GM12878 (cell line): ENCODE data around the gene LRRC4. TPM values are rescaled to one million over a fixed set of nuclear protein-coding genes. Genes with fewer than 3 reads are reported as not detected.

ENCODE experiments used
- ATAC-seq: fragments of 200-7000 bp; cut with Tn5 transposase; 3 replicates; pipeline ENCODE4 v1.9.1; 2020; ENCODE audit warnings: mild to moderate bottlenecking, moderate library complexity
- BruUV-seq: library from RNA; stranded (reverse); fragments of 400-500 nt; replicated peaks from 2 replicates; lab custom pipeline; 2021; lab: Mats Ljungman, UMichigan
- CTCF ChIA-PET: fragments of 300-600 bp; sonication (Branson Sonifier 250); formaldehyde crosslinking; extraction: SDS; loops from one replicate; lab custom pipeline; 2021; ENCODE audit warnings: inconsistent platforms; lab: Yijun Ruan, JAX
- POLR2A ChIA-PET: fragments of 350-600 bp; formaldehyde crosslinking; extraction: SDS; loops from one replicate; lab custom pipeline; 2021; ENCODE audit warnings: inconsistent platforms; lab: Charles Lee
- RAD21 ChIA-PET: fragments of 300-600 bp; sonication (Branson Sonifier 250); formaldehyde crosslinking; loops from one replicate; lab custom pipeline; 2023; ENCODE audit warnings: antibody characterized with exemption; ENCODE audit not compliant: unreplicated experiment; lab: Charles Lee
- SMC1A ChIA-PET: fragments of 300-600 bp; sonication (Branson Sonifier 250); formaldehyde crosslinking; loops from one replicate; lab custom pipeline; 2023; ENCODE audit not compliant: unreplicated experiment, uncharacterized antibody; lab: Charles Lee
- DNase-seq: peaks from one replicate; pipeline ENCODE4 v3.0.0-alpha.2; 2011; ENCODE audit warnings: low read depth, low spot score
- FAIRE-seq: peaks from 3 replicates; lab custom pipeline; 2011; peaks lifted over from hg19 to GRCh38; lab: Jason Lieb, UNC
- H2AFZ ChIP-seq: 2 replicates; pipeline ENCODE4 v1.6.0; 2011; ENCODE audit warnings: low read depth, low read length, control low read depth; ENCODE audit not compliant: control insufficient read depth
- H3K27ac ChIP-seq: 2 replicates; pipeline ENCODE4 v1.5.1; 2011; ENCODE audit warnings: control low read depth; ENCODE audit not compliant: control insufficient read depth, insufficient read depth
- H3K27me3 ChIP-seq, 2 experiments: replicated peaks in 1 of 2; 2 replicates each; pipeline versions ENCODE4 v1.6.0 to v1.6.1; 2011; ENCODE audit warnings: low read length in 1 of 2; ENCODE audit not compliant: control insufficient read depth in 2 of 2, insufficient read depth in 2 of 2
- H3K36me3 ChIP-seq, 2 experiments: 2 replicates each; pipeline ENCODE4 v1.5.1; 2011; ENCODE audit warnings: low read length in 1 of 2; ENCODE audit not compliant: control insufficient read depth in 2 of 2, insufficient read depth in 2 of 2
- H3K4me1 ChIP-seq: 2 replicates; pipeline ENCODE4 v1.6.1; 2011; ENCODE audit warnings: mild to moderate bottlenecking, low read length, moderate library complexity, mixed read lengths; ENCODE audit not compliant: control insufficient read depth, insufficient read depth
- H3K4me2 ChIP-seq: 2 replicates; pipeline ENCODE4 v1.6.0; 2011; ENCODE audit warnings: control low read depth; ENCODE audit not compliant: control insufficient read depth, insufficient read depth
- H3K4me3 ChIP-seq: fragments of 200-600 bp; sonication (generic); 2 replicates; pipeline ENCODE4 v1.5.1; 2016
- H3K79me2 ChIP-seq: 2 replicates; pipeline ENCODE4 v1.6.0; 2011; ENCODE audit warnings: low read length; ENCODE audit not compliant: control insufficient read depth, insufficient read depth
- H3K9ac ChIP-seq: 2 replicates; pipeline ENCODE4 v1.8.0; 2011; ENCODE audit warnings: low read length, control low read depth, mixed read lengths; ENCODE audit not compliant: control insufficient read depth, insufficient read depth
- H3K9me3 ChIP-seq: replicated peaks from 3 replicates; pipeline ENCODE4 v1.5.1; 2011; ENCODE audit warnings: mild to moderate bottlenecking, low read length; ENCODE audit not compliant: control insufficient read depth, insufficient read depth
- H4K20me1 ChIP-seq: 2 replicates; pipeline ENCODE4 v1.6.0; 2011; ENCODE audit not compliant: control insufficient read depth, insufficient read depth
- ATF2 ChIP-seq: IDR thresholded peaks from 2 replicates; pipeline ENCODE4 v1.6.1; 2012; ENCODE audit warnings: low read length, inconsistent platforms
- BCLAF1 ChIP-seq: fragments of 450-650 bp; IDR thresholded peaks from 2 replicates; pipeline ENCODE4 v1.6.1; 2017; ENCODE audit warnings: antibody characterized with exemption, mild to moderate bottlenecking, moderate library complexity
- CREM ChIP-seq: IDR thresholded peaks from 2 replicates; pipeline ENCODE4 v1.6.1; 2014; ENCODE audit warnings: antibody characterized with exemption, low read depth
- ELK1 ChIP-seq: IDR thresholded peaks from 2 replicates; pipeline ENCODE4 v1.6.1; 2012; ENCODE audit warnings: low read depth, low read length, improper control_type of control experiment
- EP300 ChIP-seq, 2 experiments: fragments of 150-350 bp in 1 of 2; IDR thresholded peaks; 2 replicates each; pipeline ENCODE4 v1.6.1; 2011 to 2012; ENCODE audit warnings: low read depth in 2 of 2, low read length in 2 of 2, borderline replicate concordance in 1 of 2, improper control_type of control experiment in 1 of 2, inconsistent platforms in 1 of 2; ENCODE audit not compliant: control insufficient read depth in 1 of 2
- HDAC6 ChIP-seq: fragments of 200-600 bp; sonication (generic); IDR thresholded peaks from one replicate; pipeline ENCODE4 v1.8.0; 2017; ENCODE audit warnings: antibody characterized with exemption; ENCODE audit not compliant: unreplicated experiment
- IKZF2 ChIP-seq, 2 experiments: fragments of 450-650 bp; IDR thresholded peaks; 2 replicates each; pipeline ENCODE4 v1.6.1; 2017; ENCODE audit warnings: mild to moderate bottlenecking in 2 of 2, moderate library complexity in 2 of 2
- NFIC ChIP-seq: IDR thresholded peaks from 2 replicates; pipeline ENCODE4 v1.6.1; 2012; ENCODE audit warnings: low read depth, mild to moderate bottlenecking, inconsistent platforms, low read length, moderate library complexity
- WRNIP1 ChIP-seq: IDR thresholded peaks from 2 replicates; pipeline ENCODE4 v1.6.1; 2011; ENCODE audit warnings: low read depth, low read length, improper control_type of control experiment, borderline replicate concordance
- ZBTB40 ChIP-seq: fragments of 450-650 bp; IDR thresholded peaks from 2 replicates; pipeline ENCODE4 v1.6.1; 2016; ENCODE audit warnings: mild to moderate bottlenecking, moderate library complexity, borderline replicate concordance
- ZNF207 ChIP-seq: fragments of 450-650 bp; IDR thresholded peaks from 2 replicates; pipeline ENCODE4 v1.6.1; 2014; ENCODE audit warnings: antibody characterized with exemption, mild to moderate bottlenecking, borderline replicate concordance
- WGBS: methylation state at CpG from one replicate; pipeline ENCODE4 v1.1.6; 2016; ENCODE audit warnings: low lambda C conversion rate; ENCODE audit not compliant: insufficient replicate concordance, insufficient coverage; ENCODE audit errors: missing lambda C conversion rate; 5-methylcytosine and 5-hydroxymethylcytosine counted together
- in situ Hi-C: fragments of 300-500 bp; cut with MboI; formaldehyde crosslinking; loops from 9 replicates; pipeline ENCODE4 v1.14.3; 2018; ENCODE audit warnings: mixed read lengths
- intact Hi-C: fragments of 100-400 bp; cut with micrococcal nuclease; formaldehyde crosslinking; loops from one replicate; pipeline ENCODE4 v1.14.2; 2022; ENCODE audit not compliant: unreplicated experiment
- polyA plus RNA-seq, 11 experiments: library from polyadenylated mRNA; depleted of rRNA in 4 of 11; unstranded in 6 of 11; stranded (reverse) in 5 of 11; fragments of >200 nt; fragmentation: Nextera tagmentation in 4 of 11; fragmentation: Illumina TruSeq in 1 of 11; extraction: Ambion mirVana in 4 of 11; extraction: Trizol in 1 of 11; gene quantifications; 1 replicate in 1 of 11; 2 replicates in 10 of 11; pipeline versions ENCODE4 v1.2.1 to v1.2.3, GENCODE V29; 2011 to 2016; ENCODE audit warnings: inconsistent platforms in 2 of 11, missing spikeins in 2 of 11, low read depth in 1 of 11
- total RNA-seq, 4 experiments: library from RNA; depleted of rRNA in 3 of 4; stranded (reverse); fragments of >200 nt in 3 of 4; fragmentation: Illumina TruSeq in 1 of 4; extraction: Trizol in 1 of 4; gene quantifications; 2 replicates each; pipeline versions ENCODE4 v1.2.1 to v1.2.3, GENCODE V29; 2013 to 2021

Gene LRRC4
- total and polyA plus RNA-seq, 10 of the 15 experiments (the other 5 are each of a cell fraction or from before 2014, with no cell fraction given), result 0.06 to 0.85 (median 0.12) TPM; not detected in 4

GRCh38 chr7:128039544-128039953, 8.3 kb upstream of the LRRC4 start:
- H3K27ac ChIP-seq, result no peak overlapping the region
- H4K20me1 ChIP-seq, result peaks cover 26% of the 10 kb centered on the region
- no peak for ATAC-seq
- H3K27me3 ChIP-seq, result no peaks in the 10 kb centered on the region
- in situ Hi-C loops, result no loop called here
- BruUV-seq, result no TSS peak
- H2AFZ ChIP-seq, result no peak overlapping the region
- H3K36me3 ChIP-seq, result peaks cover 4 to 7% of the 10 kb centered on the region in 2 experiments; a peak in 3 of 4 replicates
- H3K9me3 ChIP-seq, result no peaks in the 10 kb centered on the region
- CTCF ChIA-PET, result interaction anchor here (1.3 to 1.5 kb wide), 2 partner anchors 9 to 387 kb away, joined by 3 read pairs; no protein-coding TSS in a partner anchor
- WGBS, result 96% methylated on average over 4 of the region's 4 CpGs
- peaks cover 48% of the 10 kb centered on the region for H3K4me1 ChIP-seq
- POLR2A ChIA-PET, result no interaction called here
- TF ChIP-seq WRNIP1 (no peak), EP300 (IDR thresholded peaks at IDR 0.05; ENCODE audit: borderline replicate concordance in 1 of 2, control insufficient read depth in 1 of 2, low read depth in 2 of 2, low read length in 2 of 2) (no peak), BCLAF1 (no peak), ZNF207 (no peak), HDAC6 (no peak), ZBTB40 (no peak), ELK1 (no peak), CREM (no peak), ATF2 (no peak), NFIC (no peak), IKZF2 (IDR thresholded peaks at IDR 0.05) (no peak)
- intact Hi-C loops, result loop anchor here (5.0 kb wide), 1 partner anchor 168 kb away; no protein-coding TSS in a partner anchor
- no peak for FAIRE-seq
- H3K4me3 ChIP-seq, result no peak overlapping the region
- SMC1A ChIA-PET, result interaction anchor here (1.0 to 1.3 kb wide), 2 partner anchors 10 to 13 kb away, joined by 3 read pairs; no protein-coding TSS in a partner anchor
- H3K9ac ChIP-seq, result no peak overlapping the region
- DNase-seq, result no peak
- H3K79me2 ChIP-seq, result peaks cover 1% of the 10 kb centered on the region; the same call in 1 of the 2 replicates
- RAD21 ChIA-PET, result no interaction called here
- no peak overlapping the region for H3K4me2 ChIP-seq
